Activated CD8-positive, alpha-beta memory T cell treated with anti-CD3 and anti-CD28 coated beads, Interleukin-2, amount 50 U/mL, for 48 hours (primary cell): ENCODE measurements around the gene UQCRFS1.
"Not testable (repeated sequence)": the region's sequence is repeated elsewhere in the genome, so short reads cannot be mapped to it uniquely, and the experiment has no call there.

ENCODE experiments used
- DNase-seq: peaks from one replicate; pipeline ENCODE4 v3.0.0-alpha.2; 2020

UQCRFS1 gene

DNA sequence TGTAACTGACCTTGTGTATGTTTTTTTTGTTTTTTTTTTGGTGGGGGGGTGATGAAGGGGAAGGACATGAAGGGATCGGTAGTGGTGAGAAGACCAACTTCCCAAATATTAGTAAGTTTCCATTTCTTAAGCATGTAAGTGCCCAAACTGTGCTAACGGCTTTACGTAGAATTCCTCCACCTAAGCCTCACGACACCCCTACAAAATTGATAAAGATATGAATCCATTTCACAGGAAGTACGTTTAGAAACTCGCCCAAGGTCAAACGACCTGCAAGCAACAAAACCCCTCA lies 649 bp downstream of the UQCRFS1 start:
- no peak for DNase-seq

DNA sequence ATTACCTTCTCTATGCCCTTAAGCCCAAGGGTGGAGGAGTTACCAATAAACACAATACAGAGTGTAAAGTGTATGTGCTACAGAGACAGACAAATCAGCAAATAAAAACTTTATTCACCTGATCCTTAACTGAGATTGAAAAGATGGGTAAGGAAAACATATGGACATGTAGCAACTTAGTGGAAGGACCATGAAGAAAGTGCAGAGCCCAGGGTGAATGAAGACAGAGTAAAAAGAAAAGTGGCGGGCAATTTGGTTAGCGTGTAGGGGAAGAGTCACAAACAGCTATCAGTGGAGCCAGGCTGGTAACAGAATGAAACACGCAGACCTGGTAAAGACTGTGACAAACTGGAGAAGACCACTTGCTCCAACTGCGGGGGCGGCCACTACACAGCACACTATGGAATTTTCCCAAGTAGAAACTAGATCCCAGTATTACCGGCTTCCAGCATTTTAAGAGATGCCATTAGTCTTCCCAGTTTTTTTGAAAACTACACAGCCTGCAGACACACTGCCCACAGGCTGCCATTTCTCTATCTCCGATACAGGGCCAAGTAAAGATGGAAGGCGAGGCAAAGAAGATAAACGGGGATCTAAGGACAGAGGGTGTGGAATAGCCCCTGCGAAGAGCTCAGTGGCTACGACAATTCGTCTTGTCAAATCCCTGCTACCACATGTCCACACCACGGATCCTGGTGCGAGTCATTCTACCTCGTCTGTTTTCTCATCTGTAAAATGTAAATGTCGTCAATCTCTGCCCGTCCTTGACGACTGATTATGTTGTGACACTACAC lies 1.2 kb downstream of the UQCRFS1 start:
- no peak for DNase-seq

DNA sequence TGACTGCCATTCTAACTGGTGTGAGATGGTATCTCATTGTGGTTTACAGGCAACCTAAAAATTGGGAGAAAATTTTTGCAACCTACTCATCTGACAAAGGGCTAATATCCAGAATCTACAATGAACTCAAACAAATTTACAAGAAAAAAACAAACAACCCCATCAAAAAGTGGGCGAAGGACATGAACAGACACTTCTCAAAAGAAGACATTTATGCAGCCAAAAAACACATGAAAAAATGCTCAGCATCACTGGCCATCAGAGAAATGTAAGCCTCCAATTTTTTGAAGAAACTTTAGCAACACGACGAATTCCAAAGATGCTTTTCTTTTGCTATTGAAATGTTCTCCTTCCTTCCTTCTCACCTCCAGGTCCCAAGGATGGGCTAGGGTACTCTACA lies 1.9 kb downstream of the UQCRFS1 start:
- not testable (repeated sequence) for DNase-seq

DNA sequence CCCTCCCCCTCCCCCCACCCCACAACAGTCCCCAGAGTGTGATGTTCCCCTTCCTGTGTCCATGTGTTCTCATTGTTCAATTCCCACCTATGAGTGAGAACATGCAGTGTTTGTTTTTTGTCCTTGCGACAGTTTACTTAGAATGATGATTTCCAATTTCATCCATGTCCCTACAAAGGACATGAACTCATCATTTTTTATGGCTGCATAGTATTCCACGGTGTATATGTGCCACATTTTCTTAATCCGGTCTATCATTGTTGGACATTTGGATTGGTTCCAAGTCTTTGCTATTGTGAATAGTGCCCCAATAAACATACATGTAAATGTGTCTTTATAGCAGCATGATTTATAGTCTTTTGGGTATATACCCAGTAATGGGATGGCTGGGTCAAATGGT lies 2.4 kb downstream of the UQCRFS1 start:
- not testable (repeated sequence) for DNase-seq

DNA sequence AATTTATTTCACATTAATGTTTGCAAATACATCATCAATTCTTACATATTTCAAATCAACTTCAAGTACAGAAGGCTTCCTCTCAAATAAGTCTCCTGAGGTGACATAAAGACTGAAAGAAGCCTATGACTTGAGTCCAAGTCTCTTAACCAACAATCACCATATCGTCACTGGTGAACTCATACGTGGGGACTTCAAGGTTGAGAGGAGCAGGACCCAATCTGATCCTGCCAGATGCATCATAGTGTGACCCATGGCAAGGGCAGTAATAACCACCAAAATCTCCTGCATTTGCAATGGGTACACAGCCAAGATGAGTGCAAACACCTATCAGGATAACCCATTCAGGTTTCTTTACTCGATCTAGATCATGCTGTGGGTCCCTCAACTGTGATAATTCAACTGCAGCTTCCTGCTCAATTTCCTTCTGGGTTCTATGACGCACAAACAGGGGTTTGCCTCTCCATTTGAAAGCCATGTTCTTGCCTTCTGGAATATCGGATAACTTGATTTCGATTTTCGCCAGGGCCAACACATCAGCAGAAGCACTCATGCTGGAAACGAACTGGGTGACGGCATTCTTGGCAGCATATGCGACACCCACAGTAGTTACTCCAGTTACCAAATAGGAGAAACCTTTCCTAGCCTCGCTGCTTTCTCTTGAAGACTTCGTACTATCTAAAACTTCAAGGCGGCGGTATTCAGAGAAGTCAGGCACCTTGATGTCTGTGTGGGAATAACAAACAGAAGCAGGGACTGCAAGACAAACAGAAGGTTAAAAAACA lies 5.4 kb downstream of the UQCRFS1 start:
- DNase-seq, result not testable (repeated sequence)

DNA sequence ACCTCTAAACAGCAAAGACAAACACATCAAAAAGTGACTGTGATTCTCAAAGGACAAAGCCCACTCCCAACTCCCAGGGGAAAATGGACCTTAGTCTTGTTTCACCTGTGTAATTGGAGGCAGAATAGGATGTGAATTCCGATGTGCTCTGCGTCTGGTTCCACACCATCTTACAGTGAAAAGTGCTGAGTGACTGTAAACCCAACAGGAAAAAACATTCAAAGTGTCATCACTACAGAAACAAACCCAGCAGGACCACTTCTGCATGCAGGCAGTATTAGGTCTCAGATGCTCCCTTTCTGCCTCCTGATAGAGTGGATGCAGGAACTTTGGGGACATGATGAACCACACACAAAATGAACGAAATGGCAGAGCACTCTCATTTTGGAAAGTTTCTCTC lies 6.5 kb downstream of the UQCRFS1 start:
- no peak for DNase-seq

DNA sequence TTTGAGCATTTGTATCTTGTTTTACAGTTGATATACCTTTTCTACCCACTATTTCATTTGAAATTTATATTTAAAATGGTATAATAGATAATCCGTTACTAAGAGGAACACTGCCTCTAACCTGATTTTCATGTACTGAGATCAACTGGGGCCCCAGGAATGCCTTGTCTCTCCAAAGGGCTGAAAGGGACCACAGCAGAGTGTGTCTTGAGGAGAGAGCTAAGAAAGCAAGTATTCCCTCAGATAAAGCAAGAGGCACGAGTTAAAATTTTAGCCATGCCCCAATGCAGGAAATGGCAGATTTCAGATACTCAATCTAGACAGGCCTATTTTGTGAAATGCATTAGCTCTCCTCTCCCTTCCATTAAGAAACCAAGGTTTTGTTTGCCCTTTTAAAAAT lies 10.7 kb downstream of the UQCRFS1 start:
- no peak for DNase-seq

DNA sequence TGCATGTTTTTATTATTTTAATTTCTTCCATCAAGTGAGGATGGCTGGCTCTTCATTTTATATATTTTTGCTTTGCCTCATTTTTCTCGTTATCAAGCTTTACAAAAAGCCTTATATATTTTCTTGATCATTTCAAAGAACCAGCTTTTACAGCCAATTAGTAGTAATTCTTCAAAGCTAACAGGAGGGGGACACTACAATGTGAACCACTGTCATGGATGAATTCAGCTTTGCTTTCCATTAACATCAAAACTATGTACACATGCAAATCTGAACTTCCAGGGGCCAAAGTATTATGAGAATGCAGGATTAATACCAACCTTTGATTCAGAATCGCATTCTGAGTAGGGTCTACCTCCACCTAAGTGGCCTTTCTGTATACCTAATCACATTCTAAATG lies 11.1 kb downstream of the UQCRFS1 start:
- no peak for DNase-seq

DNA sequence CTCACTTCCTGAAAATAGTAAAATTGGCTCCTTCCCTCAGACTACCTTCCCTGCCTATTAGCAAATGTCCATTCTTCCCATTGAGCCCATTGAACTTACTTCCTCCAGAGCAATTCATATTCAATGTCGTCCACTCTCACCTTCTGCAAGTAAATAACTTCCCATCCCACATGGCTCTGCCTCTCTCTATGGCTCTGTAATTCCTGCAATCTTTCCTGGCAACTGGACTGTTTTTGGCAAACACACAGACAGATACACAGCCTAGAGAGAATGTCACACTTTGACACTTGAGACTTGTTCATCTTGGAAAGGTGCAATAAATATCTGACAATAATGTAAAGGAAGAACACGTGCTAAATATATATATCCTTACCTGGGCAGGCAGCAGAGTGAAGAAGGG lies 18.3 kb downstream of the UQCRFS1 start:
- DNase-seq, result no peak

DNA sequence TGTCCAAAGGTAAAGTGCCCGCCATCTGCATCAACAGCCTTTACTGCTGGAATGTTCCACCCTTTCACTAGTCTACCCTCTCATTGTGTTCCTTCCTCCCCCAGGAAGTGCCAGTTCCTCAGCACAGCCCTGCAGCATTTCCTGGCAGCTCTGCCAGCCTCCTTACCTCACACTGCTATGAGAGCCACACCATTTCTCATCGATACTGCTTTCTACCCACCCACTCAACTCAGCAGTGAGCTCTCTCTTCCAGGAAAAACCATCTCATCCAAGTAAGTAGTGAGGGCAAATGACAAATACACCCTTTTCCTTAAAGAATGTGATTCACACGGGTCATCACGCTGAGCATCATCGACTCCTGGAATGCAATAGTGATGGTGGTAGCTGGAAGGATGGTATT lies 19.8 kb downstream of the UQCRFS1 start:
- no peak for DNase-seq

DNA sequence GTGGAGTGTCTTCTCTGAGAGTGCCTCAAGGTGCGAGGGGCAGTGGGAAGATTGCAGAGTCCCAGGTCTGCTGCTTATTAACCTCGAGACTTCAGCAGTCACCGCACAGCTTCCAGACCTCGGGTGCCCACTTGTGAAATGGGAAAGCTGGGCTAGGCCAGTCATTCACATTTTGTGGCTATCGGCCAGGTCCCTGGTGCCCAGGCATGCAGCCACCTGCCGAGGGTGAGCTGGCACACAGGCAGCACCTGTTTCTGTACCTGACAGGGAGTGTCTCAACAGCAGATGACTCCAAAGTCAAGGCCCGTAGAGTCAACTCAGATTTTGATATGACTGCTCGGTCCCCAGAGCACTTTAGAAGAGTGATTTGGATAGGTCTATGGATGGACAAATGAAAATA lies 21.9 kb downstream of the UQCRFS1 start:
- DNase-seq, result no peak

DNA sequence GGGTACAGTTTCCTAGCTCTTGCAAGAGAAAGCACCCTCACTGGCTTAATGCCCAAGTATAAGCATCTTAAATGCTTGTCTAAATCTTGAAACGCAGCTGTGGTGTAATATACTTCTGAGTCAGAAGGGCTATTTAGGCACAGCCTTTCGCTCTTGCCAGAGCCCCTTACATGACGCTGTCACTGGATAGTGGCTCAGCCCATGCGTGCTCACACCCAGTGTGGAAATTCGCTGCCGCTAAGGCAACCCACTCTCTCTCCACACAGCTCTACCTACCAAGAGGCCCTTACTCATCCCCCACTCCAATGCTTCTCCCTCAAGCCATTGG lies 24.0 kb downstream of the UQCRFS1 start:
- DNase-seq, result no peak

DNA sequence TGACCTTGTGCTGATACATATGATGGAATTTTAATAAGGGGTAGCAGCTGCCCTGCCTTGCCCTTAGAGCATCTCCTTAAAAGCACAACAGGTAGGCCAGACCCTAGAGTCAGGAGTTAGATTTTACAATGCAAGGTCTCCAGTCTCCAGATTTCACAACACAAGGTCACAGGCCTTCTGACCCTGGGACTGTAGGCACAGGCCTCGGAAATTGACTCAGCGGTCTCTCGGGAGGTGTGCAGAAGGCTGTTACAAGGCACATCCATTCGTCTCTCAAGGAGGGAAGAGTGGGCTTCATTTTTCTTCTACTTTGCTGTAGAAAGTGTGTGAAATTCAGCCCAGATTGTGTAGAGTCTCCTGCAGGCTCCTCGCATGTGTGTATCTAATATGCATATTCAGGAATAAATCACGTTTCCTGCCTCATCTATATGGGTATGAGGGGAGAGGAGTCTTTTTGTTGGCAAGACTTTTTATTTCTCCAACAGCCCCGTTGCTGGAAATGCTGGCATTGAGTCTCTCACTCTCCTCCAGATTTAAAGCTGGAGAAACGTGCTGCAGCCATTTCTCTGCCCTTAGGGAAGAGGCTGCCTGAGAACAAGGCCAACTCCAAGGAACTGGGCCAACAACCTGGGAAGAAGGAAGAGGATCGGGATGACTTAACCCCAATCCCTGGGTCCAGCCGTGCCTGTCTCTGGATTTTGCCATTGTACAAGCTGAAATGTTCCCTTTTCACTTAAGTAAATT lies 24.5 kb downstream of the UQCRFS1 start:
- DNase-seq, result no peak

DNA sequence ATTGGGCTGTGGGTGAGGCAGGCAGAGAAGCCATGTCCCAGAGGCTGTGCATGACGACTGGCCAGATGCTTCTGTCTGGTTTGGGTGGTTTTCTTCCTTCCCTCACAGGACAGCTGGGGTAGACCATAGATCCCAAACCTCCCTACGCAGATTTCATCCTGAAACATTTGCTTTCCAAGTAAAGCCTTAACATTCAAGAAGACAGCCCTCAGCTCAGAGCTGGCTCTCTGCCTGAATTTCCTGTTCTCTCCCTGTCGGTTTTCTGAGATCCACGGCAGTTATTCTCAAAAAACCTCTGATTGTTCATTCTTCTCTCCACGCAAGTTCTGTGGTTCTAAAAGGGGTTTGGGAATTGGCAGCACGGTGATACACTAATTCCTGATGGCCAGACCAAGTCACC lies 25.3 kb downstream of the UQCRFS1 start:
- DNase-seq, result no peak

DNA sequence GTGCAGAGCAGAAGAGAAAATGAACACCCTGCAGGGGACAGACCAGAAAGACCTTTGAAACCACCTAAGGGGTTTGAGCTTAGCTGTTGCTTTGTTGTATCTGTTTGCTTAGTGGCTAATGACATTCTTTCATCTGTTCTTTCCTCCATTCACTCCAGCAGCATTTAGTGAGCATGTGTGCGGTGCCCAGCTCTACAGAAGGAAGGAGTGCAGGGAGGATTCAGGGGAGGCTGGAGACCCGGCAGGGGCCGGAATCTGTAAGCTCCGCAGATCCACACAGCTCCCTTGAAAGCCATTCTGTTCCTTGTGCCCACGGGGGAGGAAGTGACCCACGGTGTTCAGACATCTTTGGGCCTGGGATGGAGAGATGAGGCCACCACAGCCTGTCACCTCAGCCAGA lies 27.5 kb downstream of the UQCRFS1 start:
- no peak for DNase-seq

DNA sequence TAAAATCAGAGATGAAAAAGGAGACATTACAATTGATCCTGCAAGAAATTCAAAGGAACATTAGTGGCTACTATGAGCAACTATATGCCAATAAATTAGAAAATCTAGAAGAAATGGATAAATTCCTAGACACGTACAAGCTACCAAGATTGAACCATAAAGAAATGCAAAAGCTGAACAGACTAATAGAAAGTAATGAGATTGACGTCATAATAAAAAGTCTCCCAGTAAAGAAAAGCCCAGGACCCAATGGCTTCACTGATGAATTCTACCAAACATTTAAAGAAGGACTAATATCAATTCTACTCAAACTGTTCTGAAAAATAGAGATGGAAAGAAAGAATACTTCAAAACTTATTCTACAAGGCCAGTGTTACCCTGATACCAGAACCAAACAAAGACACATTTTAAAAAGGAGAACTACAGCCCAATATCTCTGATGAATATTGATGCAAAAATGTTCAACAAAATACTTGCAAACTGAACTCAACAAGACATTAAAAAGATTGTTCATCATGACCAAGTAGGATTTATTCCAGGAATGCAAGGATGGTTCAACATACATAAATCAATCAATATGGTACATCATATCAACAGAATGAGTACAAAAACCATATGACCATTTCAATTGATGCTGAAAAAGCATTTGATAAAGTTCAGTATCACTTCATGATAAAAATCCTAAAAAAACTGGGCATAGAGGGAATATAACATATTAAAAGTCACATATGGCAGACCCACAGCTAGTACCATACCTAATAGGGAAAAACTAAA lies 35.8 kb downstream of the UQCRFS1 start:
- no peak for DNase-seq

DNA sequence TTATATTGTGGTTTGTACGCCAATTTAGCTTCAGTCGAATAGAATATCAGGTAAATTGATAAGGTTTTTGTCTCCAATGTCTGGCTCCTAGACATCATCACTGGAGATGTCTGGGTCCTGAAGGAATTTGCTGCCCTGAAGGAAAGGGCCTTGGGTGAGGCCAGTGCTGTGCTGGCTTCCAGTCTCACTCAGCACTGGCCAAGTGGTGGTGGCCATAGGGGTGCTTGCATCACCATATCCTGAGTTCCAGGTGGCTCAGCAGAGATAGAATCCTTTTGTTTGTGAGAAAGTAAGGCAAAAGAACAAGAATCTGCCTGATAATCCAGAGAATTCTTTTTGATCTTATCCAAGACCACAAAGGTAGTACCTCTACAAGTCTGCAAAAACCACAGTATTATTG lies 39.1 kb downstream of the UQCRFS1 start:
- no peak for DNase-seq

DNA sequence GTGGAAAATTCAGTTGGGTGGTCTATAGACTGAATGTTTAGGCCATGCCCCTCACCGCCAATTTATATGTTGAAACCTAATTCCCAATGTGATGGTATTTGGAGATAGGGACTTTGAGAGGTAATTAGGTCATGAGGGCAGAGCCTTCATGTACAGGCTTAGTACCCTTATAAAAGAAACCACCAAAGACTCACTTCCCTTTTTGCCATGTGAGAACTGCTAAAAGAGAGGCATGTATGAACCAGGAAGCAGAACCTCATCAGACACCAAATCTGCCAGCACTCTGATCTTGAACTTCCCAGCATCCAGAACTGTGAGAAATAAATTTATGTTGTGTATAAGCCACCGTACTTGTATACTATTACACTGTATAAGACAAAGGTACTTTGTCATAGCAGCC lies 40.6 kb downstream of the UQCRFS1 start:
- no peak for DNase-seq

DNA sequence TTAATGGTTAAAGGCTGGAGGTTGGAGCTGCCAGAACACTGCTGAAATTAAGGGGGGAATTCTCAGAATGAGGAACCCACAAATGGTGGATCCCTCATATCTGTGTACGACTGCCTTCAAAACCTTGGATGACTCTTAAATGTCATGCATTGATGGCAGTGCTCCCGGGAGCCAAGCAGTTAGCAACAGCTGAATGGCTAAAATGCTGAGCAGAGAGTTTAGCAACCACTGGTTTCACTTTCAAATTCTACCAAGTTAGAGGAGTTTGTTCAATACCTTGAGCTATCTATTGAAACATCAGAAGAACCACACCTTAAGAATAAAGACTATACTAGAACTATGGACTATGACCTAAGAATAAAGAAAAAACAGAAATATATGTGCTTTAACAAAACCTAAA lies 41.4 kb downstream of the UQCRFS1 start:
- no peak for DNase-seq

DNA sequence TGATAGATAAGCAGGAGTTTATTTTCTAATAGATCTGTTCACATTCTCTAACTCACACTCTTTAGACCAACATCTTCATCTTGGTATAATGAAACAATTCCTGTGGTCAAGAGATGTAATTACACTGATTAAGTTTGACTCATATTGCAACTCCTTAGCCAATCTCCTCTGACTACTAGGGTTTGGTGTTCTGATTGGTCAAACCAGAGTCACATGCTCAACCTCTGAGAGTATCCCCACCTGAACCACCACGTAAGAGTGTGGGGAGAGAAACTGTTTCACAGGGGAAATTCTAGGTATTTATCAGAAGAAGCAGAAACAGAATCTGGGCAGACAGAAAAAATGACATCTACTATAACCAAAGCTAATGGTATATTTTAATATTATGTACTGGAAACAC lies 42.4 kb downstream of the UQCRFS1 start:
- DNase-seq, result no peak

DNA sequence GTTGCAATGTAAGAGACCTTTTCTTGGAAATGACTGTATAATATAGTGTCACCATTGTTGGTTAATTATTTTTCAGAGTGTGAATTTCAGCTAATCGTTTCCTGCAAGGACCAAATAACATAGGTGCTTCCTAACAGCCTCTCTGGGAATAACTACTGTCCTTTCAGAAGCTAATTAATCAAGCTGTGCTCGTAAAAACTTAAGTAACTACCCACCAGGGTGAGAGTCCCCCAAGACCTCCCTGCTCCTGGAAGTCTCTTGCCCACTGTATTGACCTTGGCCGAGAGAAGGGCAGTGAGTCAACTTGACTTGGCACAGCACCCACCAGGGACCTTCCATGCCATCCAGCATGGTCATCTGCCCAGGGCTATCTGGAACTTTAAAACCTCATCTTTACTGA lies 50.3 kb downstream of the UQCRFS1 start:
- DNase-seq, result no peak

DNA sequence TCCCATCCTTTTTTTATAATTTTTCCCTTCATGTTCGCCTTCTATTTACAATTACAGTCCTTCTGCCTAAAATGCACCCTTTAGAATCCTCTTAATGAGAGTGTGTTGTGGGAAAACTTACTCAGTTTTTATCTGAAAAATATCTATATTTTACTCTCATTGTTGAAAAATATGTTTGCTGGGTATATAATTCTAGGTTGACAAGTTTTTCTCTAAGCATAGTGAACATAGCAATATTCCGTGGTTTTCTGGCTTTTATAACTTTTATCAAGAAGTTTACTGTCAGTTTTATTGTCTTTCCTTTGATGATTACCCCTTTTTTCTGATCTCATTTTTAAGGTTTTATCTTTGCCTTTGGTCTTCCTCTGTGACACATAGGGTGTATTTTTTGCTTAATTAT lies 57.3 kb downstream of the UQCRFS1 start:
- DNase-seq, result no peak
